Testis (tissue), 3 donors: ENCODE results near the gene RAX2. TPM values are rescaled to one million over a fixed set of nuclear protein-coding genes. Genes with fewer than 3 reads are reported as not detected.

Experiments
- DNase-seq: peaks from one replicate; pipeline ENCODE4 v3.0.0-alpha.2; 2019
- H3K27ac ChIP-seq, 2 donors: fragments of 200-600 bp; sonication (generic); one replicate each; pipeline ENCODE4 v1.5.1; 2019
- H3K27me3 ChIP-seq: fragments of 200-600 bp; sonication (generic); one replicate; pipeline ENCODE4 v1.5.1; 2019
- H3K36me3 ChIP-seq: fragments of 200-600 bp; sonication (generic); one replicate; pipeline ENCODE4 v1.5.1; 2017; ENCODE audit warnings: low read depth; ENCODE audit errors: missing control alignments
- H3K4me1 ChIP-seq: fragments of 200-600 bp; sonication (generic); one replicate; pipeline ENCODE4 v1.5.1; 2019
- H3K4me3 ChIP-seq, 2 donors: fragments of 200-600 bp; sonication (generic); one replicate each; pipeline ENCODE4 v1.5.1; 2017 to 2019
- H3K9me3 ChIP-seq: fragments of 200-600 bp; sonication (generic); one replicate; pipeline ENCODE4 v1.5.1; 2017
- POLR2A ChIP-seq: fragments of 450-650 bp; IDR thresholded peaks from one replicate; pipeline ENCODE4 v1.6.1; 2017; ENCODE audit warnings: antibody characterized with exemption, mild to moderate bottlenecking, moderate library complexity
- WGBS, 2 donors: methylation state at CpG; one replicate each; pipeline ENCODE4 v1.1.5; 2018; 5-methylcytosine and 5-hydroxymethylcytosine counted together
- intact Hi-C: fragments of 100-400 bp; cut with DNase I; formaldehyde crosslinking; loops from one replicate; pipeline ENCODE4 v1.15.1; 2023; ENCODE audit warnings: low total_unique reads
- polyA plus RNA-seq: library from polyadenylated mRNA; stranded (reverse); fragments of 350-450 nt; fragmentation: Illumina TruSeq; extraction: RNeasy Lipid Tissue Mini Kit (QIAGEN cat#74804); gene quantifications from one replicate; pipeline ENCODE4 v1.2.3, GENCODE V29; 2014; ENCODE audit warnings: low read depth, low replicate concordance; ENCODE audit not compliant: insufficient read depth
- total RNA-seq, 2 donors: library from RNA; depleted of rRNA; stranded (reverse); fragments of >200 nt; gene quantifications; one replicate each; pipeline ENCODE4 v1.2.3, GENCODE V29; 2016
- TF ChIP-seq, protein P1 (sequence below), 3 experiments: fragments of 450-650 bp in 2 of 3; fragments of 200-600 bp in 1 of 3; sonication (generic) in 1 of 3; IDR thresholded peaks; one replicate each; pipeline ENCODE4 v1.5.1; 2016 to 2019; ENCODE audit warnings: antibody characterized with exemption in 3 of 3, mild to moderate bottlenecking in 2 of 3, moderate library complexity in 1 of 3

RAX2 gene
- total and polyA plus RNA-seq, 3 donors from 2014 or later: 0.24 TPM; not detected in 2

- Histone ChIP-seq H3K27me3 (no peaks in the 10 kb centered on the region), H3K36me3 (no peaks in the 10 kb centered on the region), H3K4me1 (no peaks in the 10 kb centered on the region), H3K4me3 (no peak overlapping the region), H3K27ac (no peak overlapping the region), H3K9me3 (no peaks in the 10 kb centered on the region)
- DNase-seq: no peak
- TF ChIP-seq, protein P1, sequence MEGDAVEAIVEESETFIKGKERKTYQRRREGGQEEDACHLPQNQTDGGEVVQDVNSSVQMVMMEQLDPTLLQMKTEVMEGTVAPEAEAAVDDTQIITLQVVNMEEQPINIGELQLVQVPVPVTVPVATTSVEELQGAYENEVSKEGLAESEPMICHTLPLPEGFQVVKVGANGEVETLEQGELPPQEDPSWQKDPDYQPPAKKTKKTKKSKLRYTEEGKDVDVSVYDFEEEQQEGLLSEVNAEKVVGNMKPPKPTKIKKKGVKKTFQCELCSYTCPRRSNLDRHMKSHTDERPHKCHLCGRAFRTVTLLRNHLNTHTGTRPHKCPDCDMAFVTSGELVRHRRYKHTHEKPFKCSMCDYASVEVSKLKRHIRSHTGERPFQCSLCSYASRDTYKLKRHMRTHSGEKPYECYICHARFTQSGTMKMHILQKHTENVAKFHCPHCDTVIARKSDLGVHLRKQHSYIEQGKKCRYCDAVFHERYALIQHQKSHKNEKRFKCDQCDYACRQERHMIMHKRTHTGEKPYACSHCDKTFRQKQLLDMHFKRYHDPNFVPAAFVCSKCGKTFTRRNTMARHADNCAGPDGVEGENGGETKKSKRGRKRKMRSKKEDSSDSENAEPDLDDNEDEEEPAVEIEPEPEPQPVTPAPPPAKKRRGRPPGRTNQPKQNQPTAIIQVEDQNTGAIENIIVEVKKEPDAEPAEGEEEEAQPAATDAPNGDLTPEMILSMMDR (IDR thresholded peaks at IDR 0.05): no peak
- WGBS, 2 donors: 92 to 93% methylated on average over 9 to 13 of the region's 13 CpGs
- intact Hi-C loops: no loop called here
These were observed 10.9 kb upstream of the RAX2 start for GRCh38 chr19:3782903-3783302.

DNA sequence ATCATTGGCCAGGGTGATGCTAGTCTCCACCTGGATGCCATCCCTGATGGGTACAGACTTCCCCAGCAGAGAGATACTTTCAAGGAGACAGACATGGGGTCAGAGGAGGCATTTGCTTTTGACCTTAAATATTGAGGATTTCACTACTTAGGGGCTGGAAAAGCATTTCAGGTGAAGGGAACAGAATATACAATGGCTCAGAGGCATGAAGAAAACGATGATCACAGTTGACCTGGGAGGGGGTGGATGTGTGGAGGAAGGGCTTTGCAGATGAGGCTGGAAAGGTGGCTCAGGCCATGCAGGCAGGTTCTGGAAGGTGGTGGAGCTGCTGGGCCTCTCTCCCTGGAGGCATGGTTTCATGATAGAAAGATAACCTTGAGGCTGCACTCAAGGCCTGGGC lies 10.3 kb upstream of the RAX2 start:
- no peak for DNase-seq
- H3K27me3 ChIP-seq: no peaks in the 10 kb centered on the region
- H3K36me3 ChIP-seq: no peaks in the 10 kb centered on the region
- no peaks in the 10 kb centered on the region for H3K4me1 ChIP-seq
- no peaks in the 10 kb centered on the region for H3K9me3 ChIP-seq
- no peak overlapping the region for H3K4me3 ChIP-seq
- intact Hi-C loops: no loop called here
- no peak overlapping the region for H3K27ac ChIP-seq
- TF ChIP-seq POLR2A: no peak
- TF ChIP-seq, protein P1 (IDR thresholded peaks at IDR 0.05): no peak
- 86 to 93% methylated on average over 1 of the region's 1 CpG for WGBS, 2 donors

GRCh38 chr19:3781603-3782002 lies 9.6 kb upstream of the RAX2 start:
- DNase-seq: no peak
- Histone ChIP-seq H3K4me3 (no peak overlapping the region), H3K27me3 (no peaks in the 10 kb centered on the region), H3K36me3 (no peaks in the 10 kb centered on the region), H3K27ac (no peak overlapping the region), H3K4me1 (no peaks in the 10 kb centered on the region), H3K9me3 (no peaks in the 10 kb centered on the region)
- 94 to 96% methylated on average over 2 of the region's 2 CpGs for whole genome bisulfite sequencing, 2 donors
- TF ChIP-seq POLR2A: no peak
- TF ChIP-seq, protein P1 (IDR thresholded peaks at IDR 0.05): no peak
- intact Hi-C loops: no loop called here

DNA sequence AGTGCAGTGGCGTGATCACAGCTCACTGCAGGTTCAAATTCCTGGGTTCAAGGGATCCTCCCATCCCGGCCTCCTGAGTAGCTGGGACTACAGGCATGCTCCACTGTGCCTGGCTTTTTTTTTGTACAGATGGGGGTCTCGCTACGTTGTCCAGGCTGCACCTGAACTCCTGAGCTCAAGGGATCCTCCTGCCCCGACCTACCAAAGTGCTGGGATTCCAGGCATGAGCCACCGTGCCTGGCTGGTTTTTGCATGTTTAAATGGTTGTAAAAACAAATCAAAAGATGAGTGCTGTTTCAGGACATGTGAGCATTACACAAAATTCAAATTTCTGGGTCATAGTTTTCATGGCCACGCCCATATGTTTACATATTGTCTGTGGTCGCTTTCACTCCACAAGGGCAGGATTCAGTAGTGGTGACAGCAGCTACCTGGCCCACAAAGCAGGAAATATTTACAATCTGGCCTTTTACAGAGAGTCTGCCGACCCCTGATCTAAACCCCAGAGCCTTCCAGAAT lies 8.8 kb upstream of the RAX2 start:
- DNase-seq: no peak
- Histone ChIP-seq H3K27me3 (no peaks in the 10 kb centered on the region), H3K36me3 (no peaks in the 10 kb centered on the region), H3K27ac (no peak overlapping the region), H3K9me3 (no peaks in the 10 kb centered on the region), H3K4me1 (no peaks in the 10 kb centered on the region), H3K4me3 (no peak overlapping the region)
- TF ChIP-seq, protein P1 (IDR thresholded peaks at IDR 0.05): no peak
- TF ChIP-seq POLR2A: no peak
- intact Hi-C loops: no loop called here
- WGBS, 2 donors: 91 to 95% methylated on average over 9 of the region's 9 CpGs

- WGBS, 2 donors: 68 to 74% methylated on average over 22 to 41 of the region's 44 CpGs
- TF ChIP-seq, protein P1 (IDR thresholded peaks at IDR 0.05): no peak
- TF ChIP-seq POLR2A: no peak
- H3K4me3 ChIP-seq: no peak overlapping the region
- H3K36me3 ChIP-seq: no peaks in the 10 kb centered on the region
- no peak for DNase-seq
- H3K27ac ChIP-seq: no peak overlapping the region
- intact Hi-C loops: no loop called here
- H3K4me1 ChIP-seq: no peaks in the 10 kb centered on the region
- H3K27me3 ChIP-seq: no peaks in the 10 kb centered on the region
- H3K9me3 ChIP-seq: no peaks in the 10 kb centered on the region
These were observed 7.1 kb upstream of the RAX2 start for GRCh38 chr19:3778899-3779723.
